IPS-20b (cell line): Measurements from ENCODE around the gene AGXT.

Source experiments
- H3K27ac ChIP-seq: one replicate; pipeline ENCODE4 v1.5.1; 2013; ENCODE audit warnings: low read length
- H3K27me3 ChIP-seq: 2 replicates; pipeline ENCODE4 v1.6.1; 2013; ENCODE audit warnings: mild to moderate bottlenecking, low read length, inconsistent platforms; ENCODE audit not compliant: insufficient read depth
- H3K36me3 ChIP-seq: 2 replicates; pipeline ENCODE4 v1.6.1; 2013; ENCODE audit warnings: low read depth, mild to moderate bottlenecking, inconsistent platforms, low read length, moderate library complexity; ENCODE audit not compliant: insufficient read depth
- H3K4me1 ChIP-seq: 2 replicates; pipeline ENCODE4 v1.6.1; 2013; ENCODE audit warnings: mild to moderate bottlenecking, control low read depth, inconsistent platforms, low read length, moderate library complexity; ENCODE audit not compliant: insufficient read depth
- H3K4me3 ChIP-seq: 2 replicates; pipeline ENCODE4 v1.5.1; 2013; ENCODE audit warnings: mild to moderate bottlenecking, low read length, inconsistent platforms
- H3K9ac ChIP-seq: 2 replicates; pipeline ENCODE4 v1.6.1; 2013; ENCODE audit warnings: low read depth, mild to moderate bottlenecking, inconsistent platforms, low read length, moderate library complexity
- H3K9me3 ChIP-seq: 2 replicates; pipeline ENCODE4 v1.6.1; 2013; ENCODE audit warnings: mild to moderate bottlenecking, low read depth, low read length, inconsistent platforms; ENCODE audit not compliant: insufficient read depth

Gene AGXT

DNA sequence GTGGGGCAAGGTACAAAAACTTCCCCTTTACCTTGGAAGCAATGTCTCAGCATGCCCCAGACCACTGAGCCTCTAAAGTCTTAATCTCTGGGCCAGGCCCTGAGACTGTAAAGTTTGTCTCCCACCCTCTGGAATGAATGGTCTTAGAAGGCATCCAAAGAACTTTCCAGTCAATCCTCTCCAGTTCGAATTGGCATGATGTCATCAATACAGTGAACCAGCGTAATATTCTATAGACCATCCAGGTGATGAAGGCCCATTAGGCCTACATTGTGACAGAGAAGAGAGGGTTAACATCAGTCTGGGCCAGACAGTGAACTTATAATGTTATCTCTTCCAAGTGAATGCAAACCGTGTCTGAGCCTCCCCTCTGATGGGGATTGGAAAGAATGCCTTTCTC lies 16.1 kb downstream of the AGXT start:
- Histone ChIP-seq H3K4me3 (no peak overlapping the region), H3K9me3 (no peaks in the 10 kb centered on the region), H3K4me1 (no peaks in the 10 kb centered on the region), H3K36me3 (no peaks in the 10 kb centered on the region), H3K9ac (no peak overlapping the region), H3K27me3 (no peaks in the 10 kb centered on the region), H3K27ac (no peak overlapping the region)

DNA sequence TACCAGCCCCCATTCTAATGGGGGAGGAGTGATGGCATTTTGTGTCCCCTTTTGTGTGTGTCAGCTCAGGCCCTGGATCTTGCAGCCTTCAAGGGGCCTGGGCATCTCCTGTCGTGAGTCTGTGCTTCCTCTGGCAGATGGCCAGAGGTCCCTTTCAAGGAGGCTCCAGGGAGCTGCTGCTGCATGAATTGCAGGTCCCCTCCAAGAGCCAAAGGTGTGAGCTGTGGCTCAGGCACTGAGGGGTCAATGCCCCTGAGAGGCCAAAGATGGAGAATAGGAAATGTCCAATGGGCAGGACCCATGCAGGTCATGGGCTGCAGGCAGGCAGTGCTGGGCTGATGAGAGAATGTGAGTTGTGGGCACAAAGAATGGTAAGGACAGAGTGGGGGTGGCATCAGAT lies 16.9 kb downstream of the AGXT start:
- no peaks in the 10 kb centered on the region for H3K36me3 ChIP-seq
- no peak overlapping the region for H3K27ac ChIP-seq
- no peaks in the 10 kb centered on the region for H3K27me3 ChIP-seq
- no peaks in the 10 kb centered on the region for H3K4me1 ChIP-seq
- no peak overlapping the region for H3K9ac ChIP-seq
- no peaks in the 10 kb centered on the region for H3K9me3 ChIP-seq
- no peak overlapping the region for H3K4me3 ChIP-seq

DNA sequence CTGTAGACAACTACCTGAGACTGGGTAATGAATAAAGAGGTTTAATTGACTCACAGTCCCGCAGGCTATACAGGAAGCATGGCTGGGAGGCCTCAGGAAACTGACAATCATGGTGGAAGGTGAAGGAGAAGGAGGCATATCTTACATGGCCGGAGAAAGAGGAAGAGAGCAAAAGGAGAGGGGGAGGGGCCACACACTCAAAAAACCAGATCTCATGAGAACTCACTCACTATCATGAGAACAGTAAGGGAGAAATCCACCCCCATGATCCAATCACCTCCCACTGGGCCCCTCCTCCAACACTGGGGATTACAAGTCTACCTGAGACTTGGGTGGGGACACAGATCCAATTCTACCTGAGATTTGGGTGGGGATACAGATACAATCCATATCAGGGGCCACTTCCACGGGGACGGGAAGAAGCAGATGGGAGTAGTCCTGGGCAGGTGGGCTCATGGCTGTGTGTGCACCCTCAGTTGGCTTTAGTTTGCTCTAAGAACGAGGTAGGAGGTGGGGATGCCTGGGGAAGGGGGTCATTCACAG lies 17.5 kb downstream of the AGXT start:
- H3K9me3 ChIP-seq, result no peaks in the 10 kb centered on the region
- no peaks in the 10 kb centered on the region for H3K4me1 ChIP-seq
- no peaks in the 10 kb centered on the region for H3K36me3 ChIP-seq

DNA sequence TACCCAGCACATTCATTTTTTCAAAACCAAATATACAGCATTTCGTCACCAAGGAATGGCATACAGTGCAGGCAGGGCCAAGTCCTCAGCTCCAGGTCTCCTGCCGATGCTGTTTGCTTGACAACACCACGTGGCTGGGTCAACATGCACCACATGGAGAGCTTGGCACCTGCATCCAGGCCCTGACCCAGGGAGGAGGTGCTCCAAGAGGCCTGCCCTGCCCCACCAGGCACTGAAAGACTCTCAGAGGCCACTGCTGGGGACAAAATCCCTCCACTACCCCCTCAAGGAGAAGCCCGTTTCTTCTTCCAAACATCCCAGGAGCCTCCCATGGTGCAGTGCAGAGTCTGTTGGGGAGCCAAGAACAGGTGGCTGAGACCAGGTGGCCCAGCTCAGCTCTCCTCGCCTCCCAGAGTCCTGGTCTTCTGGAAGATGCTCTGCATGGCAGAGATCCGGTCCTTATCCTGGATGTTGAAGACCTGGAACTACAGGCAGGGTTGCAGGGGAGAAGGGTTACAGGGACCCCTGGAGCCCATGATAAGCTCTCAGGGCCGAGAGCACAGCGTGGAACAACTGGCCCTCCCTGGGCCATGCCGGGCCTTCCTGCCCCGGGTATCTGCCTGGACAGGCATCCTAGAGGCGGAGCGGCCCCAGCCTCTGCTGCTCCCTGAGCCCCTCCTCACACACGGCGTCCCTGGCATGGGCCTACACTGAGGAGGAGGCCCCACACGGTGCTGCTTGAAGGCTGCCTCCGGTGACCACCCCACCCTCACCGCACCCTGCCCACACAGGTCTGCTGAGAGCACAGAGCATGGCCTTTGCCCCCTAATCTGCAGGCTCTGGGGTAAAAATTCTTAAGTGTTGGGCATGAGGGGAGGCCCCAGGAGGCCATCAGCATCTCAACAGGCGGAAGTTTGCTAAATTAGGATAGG lies 18.3 kb downstream of the AGXT start:
- H3K9ac ChIP-seq, result no peak overlapping the region
- no peak overlapping the region for H3K27ac ChIP-seq
- no peaks in the 10 kb centered on the region for H3K4me1 ChIP-seq
- H3K36me3 ChIP-seq, result no peaks in the 10 kb centered on the region
- no peak overlapping the region for H3K4me3 ChIP-seq
- no peaks in the 10 kb centered on the region for H3K27me3 ChIP-seq
- H3K9me3 ChIP-seq, result no peaks in the 10 kb centered on the region

More for the DNA sequence above, 17.5 kb downstream of the AGXT start:
- Histone ChIP-seq H3K27me3 (no peaks in the 10 kb centered on the region), H3K27ac (no peak overlapping the region), H3K4me3 (no peak overlapping the region), H3K9ac (no peak overlapping the region)

- Histone ChIP-seq H3K9me3 (no peaks in the 10 kb centered on the region), H3K9ac (no peak overlapping the region), H3K4me1 (no peaks in the 10 kb centered on the region), H3K27me3 (no peaks in the 10 kb centered on the region), H3K4me3 (no peak overlapping the region), H3K36me3 (no peaks in the 10 kb centered on the region), H3K27ac (no peak overlapping the region)
These were observed 19.0 kb downstream of the AGXT start for GRCh38 chr2:240887631-240888030.

GRCh38 chr2:240888130-240888889 lies 19.7 kb downstream of the AGXT start:
- Histone ChIP-seq H3K27me3 (no peaks in the 10 kb centered on the region), H3K36me3 (no peaks in the 10 kb centered on the region), H3K4me3 (no peak overlapping the region), H3K4me1 (no peaks in the 10 kb centered on the region), H3K9me3 (no peaks in the 10 kb centered on the region), H3K27ac (no peak overlapping the region), H3K9ac (no peak overlapping the region)

GRCh38 chr2:240888890-240889573 lies 20.4 kb downstream of the AGXT start:
- Histone ChIP-seq H3K36me3 (no peaks in the 10 kb centered on the region), H3K4me1 (peaks cover 4% of the 10 kb centered on the region; the same call in 1 of the 2 replicates), H3K27me3 (no peaks in the 10 kb centered on the region), H3K27ac (no peak overlapping the region), H3K4me3 (no peak overlapping the region), H3K9me3 (no peaks in the 10 kb centered on the region), H3K9ac (no peak overlapping the region)

DNA sequence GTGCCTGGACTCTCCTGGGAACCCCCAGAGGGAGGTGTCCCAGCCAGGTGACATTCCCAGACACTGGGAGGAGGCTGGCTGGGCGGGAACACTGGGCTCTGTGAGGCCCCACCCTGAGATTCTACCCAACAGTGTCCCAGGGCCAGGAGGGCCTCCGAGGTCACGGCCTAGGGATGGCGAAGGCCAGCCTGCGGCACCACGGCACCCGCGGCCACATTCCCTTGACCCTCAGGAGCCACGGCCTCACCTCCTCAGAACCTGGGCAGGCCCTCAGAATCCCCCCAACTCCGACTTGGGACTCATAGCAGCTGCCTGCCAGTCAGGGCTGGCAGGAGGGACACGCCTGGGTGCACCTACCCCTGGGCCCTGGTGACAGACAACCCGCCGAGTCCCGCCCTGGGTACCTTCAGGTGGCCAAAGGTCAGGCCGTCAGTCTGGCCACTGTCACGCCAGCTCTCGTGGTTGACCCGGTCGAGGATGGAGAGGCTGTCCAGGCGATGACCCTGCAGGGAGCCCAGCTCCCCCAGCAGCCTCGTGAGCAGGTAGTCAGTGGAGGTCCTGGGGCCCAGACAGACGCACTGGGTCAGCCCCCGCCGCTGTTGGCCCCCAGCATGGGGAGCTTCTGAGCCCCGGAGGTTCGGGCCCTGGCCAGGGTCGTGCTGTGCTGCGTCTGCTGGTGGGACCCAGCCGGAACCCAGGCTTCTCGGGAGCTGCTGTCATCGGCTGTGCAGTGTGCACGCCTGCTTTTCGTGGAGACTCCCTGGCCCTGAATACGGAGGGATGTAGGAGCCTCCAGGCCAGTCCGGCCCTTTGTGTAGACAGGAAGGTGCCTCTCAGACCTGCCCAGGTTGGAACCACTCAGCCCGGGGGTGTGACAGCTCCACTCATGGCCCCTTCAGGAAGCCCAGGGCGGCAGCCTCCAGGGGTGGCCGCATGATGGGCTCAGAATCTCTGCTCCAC lies 21.3 kb downstream of the AGXT start:
- peaks cover 6% of the 10 kb centered on the region; the same call in 1 of the 2 replicates for H3K4me1 ChIP-seq
- H3K27ac ChIP-seq, result no peak overlapping the region
- no peaks in the 10 kb centered on the region for H3K27me3 ChIP-seq
- no peak overlapping the region for H3K4me3 ChIP-seq
- H3K9ac ChIP-seq, result no peak overlapping the region
- H3K36me3 ChIP-seq, result no peaks in the 10 kb centered on the region
- no peaks in the 10 kb centered on the region for H3K9me3 ChIP-seq

DNA sequence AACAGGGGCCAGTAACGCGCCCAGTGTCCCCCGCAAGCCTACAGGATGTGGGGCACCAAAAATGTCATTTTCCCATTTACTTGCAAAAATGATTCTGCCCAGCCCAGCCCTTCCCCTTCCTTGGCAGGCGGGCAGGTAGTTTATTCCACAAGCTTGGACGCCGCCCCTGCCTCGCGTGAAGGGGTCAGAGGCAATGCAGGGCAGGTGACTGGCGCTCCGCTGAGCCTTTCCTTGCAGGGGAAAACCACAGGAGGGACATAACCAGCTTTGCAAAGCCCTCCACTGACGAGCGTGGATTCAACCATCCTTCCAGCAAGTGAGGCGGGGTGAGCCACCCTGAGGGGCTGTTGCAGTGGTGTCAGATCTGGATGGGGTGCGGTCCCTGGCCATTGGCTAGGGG lies 22.1 kb downstream of the AGXT start:
- Histone ChIP-seq H3K36me3 (no peaks in the 10 kb centered on the region), H3K4me1 (peaks cover 6% of the 10 kb centered on the region; the same call in 1 of the 2 replicates), H3K9ac (no peak overlapping the region), H3K9me3 (no peaks in the 10 kb centered on the region), H3K27ac (no peak overlapping the region), H3K27me3 (no peaks in the 10 kb centered on the region), H3K4me3 (no peak overlapping the region)

DNA sequence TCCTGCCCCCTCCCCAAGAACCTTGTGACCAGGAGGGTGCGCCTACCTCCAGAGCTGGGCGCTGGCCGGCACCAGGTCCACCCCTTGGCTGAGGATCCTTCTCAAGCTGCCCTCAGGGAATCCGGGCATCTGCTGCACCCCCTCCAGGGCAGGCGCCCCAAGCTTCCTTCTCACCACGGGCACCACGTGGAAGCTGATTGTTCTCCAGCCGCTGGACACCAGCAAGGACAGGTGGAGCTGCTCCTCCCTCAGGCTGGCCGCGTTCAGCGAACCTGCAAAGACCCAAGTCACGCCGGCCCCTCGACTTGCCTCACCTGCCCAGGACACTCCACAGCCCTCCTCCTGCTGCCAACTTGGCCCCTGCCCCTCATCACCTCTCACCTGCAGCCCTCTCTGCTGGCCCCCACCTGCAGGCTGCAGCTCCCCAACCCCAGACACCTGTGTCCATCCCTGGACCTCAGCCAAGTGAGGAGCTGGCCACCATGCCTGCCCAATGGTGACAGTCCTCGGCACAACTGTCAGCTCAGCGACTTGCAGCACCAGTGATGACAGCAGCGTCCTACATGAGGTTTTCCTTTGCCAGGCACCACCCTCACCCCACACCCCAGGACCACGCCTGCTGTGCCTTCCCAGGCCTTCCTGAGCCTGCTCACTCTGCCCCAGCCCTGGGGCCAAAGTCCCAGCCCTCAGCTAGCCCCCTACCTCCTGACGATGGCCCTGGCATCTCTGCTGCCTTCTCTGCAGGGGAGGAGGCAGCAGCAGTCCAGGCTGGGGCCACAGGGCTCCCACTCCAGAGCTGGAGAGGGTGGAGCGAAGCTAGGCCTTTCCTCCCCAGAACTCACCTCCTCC lies 23.1 kb downstream of the AGXT start:
- peaks cover 6% of the 10 kb centered on the region; the same call in 1 of the 2 replicates for H3K4me1 ChIP-seq

More for the DNA sequence above, 23.1 kb downstream of the AGXT start:
- Histone ChIP-seq H3K9me3 (no peaks in the 10 kb centered on the region), H3K4me3 (no peak overlapping the region), H3K27ac (no peak overlapping the region), H3K36me3 (no peaks in the 10 kb centered on the region), H3K9ac (no peak overlapping the region), H3K27me3 (no peaks in the 10 kb centered on the region)
